ENCODE measurements around the gene ASAH2. TPM values are rescaled to one million over a fixed set of nuclear protein-coding genes. Genes with fewer than 3 reads are reported as not detected.
"Not testable (repeated sequence)": the region's sequence is repeated elsewhere in the genome, so short reads cannot be mapped to it uniquely, and the experiment has no call there.

ASAH2 gene
- total and polyA plus RNA-seq, 7 donors = under 0.01 to 4.9 (median 0.41) TPM; not detected in 1

DNA sequence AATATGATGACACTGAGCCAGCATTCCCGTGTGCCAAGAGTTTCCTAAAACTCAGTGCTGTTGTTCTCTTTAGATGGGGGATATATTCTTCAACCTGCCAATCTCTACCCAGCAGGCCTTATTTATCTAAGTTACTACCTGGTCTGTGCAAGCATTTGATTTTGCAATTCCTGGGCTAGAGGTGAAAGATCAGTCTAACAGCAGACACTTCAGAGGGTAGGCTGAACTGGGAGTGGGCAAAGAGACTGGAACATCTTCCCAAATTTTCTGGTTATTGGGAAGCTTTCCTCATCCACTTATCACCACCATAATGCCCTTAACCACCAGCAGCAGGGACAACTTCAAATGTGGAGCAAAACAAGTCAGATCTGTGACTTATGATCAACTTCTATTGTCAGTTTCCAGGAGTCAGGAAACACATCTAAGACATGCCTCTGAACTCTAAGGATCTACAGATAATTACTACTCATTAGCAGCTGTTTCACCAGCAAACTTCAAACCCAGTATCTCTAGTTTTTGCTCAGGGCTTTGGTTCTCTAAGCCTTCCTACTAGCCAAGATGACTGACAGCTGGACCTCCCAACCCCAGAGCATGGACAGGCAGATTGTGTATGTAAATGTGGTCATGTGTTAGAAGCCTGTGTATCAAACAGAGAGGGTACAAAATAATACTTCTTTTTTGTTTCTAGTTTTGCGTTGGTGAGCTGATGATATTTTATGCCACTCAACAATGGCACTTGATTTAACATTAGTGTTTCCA is 1.0 kb downstream of the ASAH2 start:
- no peak for TF ChIP-seq POLR2AphosphoS5 (IDR thresholded peaks at IDR 0.05)
- no peak for TF ChIP-seq EP300 (IDR thresholded peaks at IDR 0.05)
- TF ChIP-seq, protein P1, sequence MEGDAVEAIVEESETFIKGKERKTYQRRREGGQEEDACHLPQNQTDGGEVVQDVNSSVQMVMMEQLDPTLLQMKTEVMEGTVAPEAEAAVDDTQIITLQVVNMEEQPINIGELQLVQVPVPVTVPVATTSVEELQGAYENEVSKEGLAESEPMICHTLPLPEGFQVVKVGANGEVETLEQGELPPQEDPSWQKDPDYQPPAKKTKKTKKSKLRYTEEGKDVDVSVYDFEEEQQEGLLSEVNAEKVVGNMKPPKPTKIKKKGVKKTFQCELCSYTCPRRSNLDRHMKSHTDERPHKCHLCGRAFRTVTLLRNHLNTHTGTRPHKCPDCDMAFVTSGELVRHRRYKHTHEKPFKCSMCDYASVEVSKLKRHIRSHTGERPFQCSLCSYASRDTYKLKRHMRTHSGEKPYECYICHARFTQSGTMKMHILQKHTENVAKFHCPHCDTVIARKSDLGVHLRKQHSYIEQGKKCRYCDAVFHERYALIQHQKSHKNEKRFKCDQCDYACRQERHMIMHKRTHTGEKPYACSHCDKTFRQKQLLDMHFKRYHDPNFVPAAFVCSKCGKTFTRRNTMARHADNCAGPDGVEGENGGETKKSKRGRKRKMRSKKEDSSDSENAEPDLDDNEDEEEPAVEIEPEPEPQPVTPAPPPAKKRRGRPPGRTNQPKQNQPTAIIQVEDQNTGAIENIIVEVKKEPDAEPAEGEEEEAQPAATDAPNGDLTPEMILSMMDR (IDR thresholded peaks at IDR 0.05) = no peak
- no peak for TF ChIP-seq POLR2A (IDR thresholded peaks at IDR 0.05)
- no peaks in the 10 kb centered on the region for H3K9me3 ChIP-seq
- WGBS, 2 donors = 83 to 92% methylated on average over 2 of the region's 2 CpGs
- intact Hi-C loops (cut with DNase I) = no loop called here
- H3K4me1 ChIP-seq = no peaks in the 10 kb centered on the region
- H3K27ac ChIP-seq = no peak overlapping the region
- H3K36me3 ChIP-seq = no peaks in the 10 kb centered on the region
- H3K4me3 ChIP-seq = no peak overlapping the region
- no peaks in the 10 kb centered on the region for H3K27me3 ChIP-seq
- no peak for DNase-seq

DNA sequence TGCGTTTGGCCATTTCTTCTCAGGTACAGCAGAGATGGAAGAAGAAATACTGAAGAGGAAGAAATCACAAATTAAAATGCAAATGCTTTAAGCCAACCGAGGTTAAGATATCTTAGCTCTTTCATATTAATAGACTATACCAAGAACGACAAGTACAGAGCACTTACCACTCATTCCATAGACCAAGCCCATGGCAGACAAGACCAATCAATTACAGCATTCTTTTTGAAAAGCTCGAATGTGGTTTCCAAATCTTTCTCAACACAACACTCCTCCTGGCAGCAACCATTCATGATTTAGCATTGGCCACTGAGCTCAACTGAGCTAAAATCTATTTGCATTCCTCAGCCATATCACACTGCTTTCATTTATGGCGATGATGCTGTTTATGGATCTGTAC is 2.7 kb downstream of the ASAH2 start:
- Histone ChIP-seq H3K4me1 (no peaks in the 10 kb centered on the region), H3K27ac (no peak overlapping the region), H3K9me3 (no peaks in the 10 kb centered on the region), H3K4me3 (no peak overlapping the region), H3K27me3 (no peaks in the 10 kb centered on the region), H3K36me3 (no peaks in the 10 kb centered on the region)
- DNase-seq = no peak
- WGBS, 2 donors = 88 to 92% methylated on average over 5 of the region's 5 CpGs
- TF ChIP-seq POLR2AphosphoS5 (IDR thresholded peaks at IDR 0.05) = no peak
- TF ChIP-seq, protein P1 (IDR thresholded peaks at IDR 0.05) = no peak
- no peak for TF ChIP-seq EP300 (IDR thresholded peaks at IDR 0.05)
- TF ChIP-seq POLR2A (IDR thresholded peaks at IDR 0.05) = no peak
- intact Hi-C loops (cut with DNase I) = no loop called here

DNA sequence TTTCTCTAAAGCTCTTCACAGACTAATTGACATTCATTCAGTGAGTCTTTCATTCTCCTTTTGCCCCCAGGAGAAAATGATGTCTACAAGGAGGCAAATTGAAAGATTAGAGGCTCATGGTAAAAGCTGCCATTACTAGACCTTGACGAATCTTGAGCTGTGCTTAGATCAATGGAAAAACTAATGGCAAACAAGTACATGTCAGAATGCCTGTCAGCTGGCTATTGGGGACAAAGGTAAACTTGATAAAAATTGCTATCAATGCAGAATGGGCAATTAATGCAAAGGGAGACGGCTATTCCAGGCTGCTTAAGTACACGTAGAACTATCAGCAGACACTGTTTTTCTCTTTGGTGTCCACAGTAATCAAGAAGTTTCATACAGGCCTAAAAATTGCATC is 3.3 kb downstream of the ASAH2 start:
- intact Hi-C loops (cut with DNase I) = no loop called here
- no peak overlapping the region for H3K4me3 ChIP-seq
- no peak overlapping the region for H3K27ac ChIP-seq
- no peaks in the 10 kb centered on the region for H3K27me3 ChIP-seq
- H3K4me1 ChIP-seq = no peaks in the 10 kb centered on the region
- DNase-seq = no peak
- TF ChIP-seq EP300 (IDR thresholded peaks at IDR 0.05) (no peak), POLR2A (IDR thresholded peaks at IDR 0.05) (no peak), POLR2AphosphoS5 (IDR thresholded peaks at IDR 0.05) (no peak)
- TF ChIP-seq, protein P1 (IDR thresholded peaks at IDR 0.05) = no peak
- H3K36me3 ChIP-seq = no peaks in the 10 kb centered on the region
- H3K9me3 ChIP-seq = no peaks in the 10 kb centered on the region
- WGBS, 2 donors = 31 to 44% methylated on average over 3 of the region's 3 CpGs

DNA sequence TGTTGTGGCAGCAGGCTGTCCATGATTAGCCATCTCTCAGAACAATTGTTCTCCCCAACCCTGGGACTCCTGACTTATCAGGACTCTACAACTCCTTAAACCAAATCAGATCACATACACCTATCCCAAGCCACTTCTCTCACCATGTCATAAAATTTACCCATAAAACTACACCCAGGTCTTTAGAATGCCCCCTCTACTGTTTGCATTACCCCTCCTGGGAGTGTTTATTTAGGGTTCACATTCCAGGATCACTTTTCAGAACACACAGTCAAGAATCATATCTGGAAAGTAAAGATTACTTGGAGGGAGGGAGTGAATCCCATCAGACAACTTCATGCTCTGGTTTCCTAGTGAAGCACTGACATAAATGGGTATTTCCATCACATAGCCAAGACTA is 7.1 kb downstream of the ASAH2 start:
- Histone ChIP-seq H3K9me3 (no peaks in the 10 kb centered on the region), H3K27ac (no peak overlapping the region), H3K36me3 (no peaks in the 10 kb centered on the region), H3K4me1 (no peaks in the 10 kb centered on the region), H3K27me3 (no peaks in the 10 kb centered on the region), H3K4me3 (no peak overlapping the region)
- intact Hi-C loops (cut with DNase I) = no loop called here
- TF ChIP-seq, protein P1 (IDR thresholded peaks at IDR 0.05) = no peak
- TF ChIP-seq EP300 (IDR thresholded peaks at IDR 0.05) (no peak), POLR2AphosphoS5 (IDR thresholded peaks at IDR 0.05) (no peak), POLR2A (IDR thresholded peaks at IDR 0.05) (no peak)
- no peak for DNase-seq

DNA sequence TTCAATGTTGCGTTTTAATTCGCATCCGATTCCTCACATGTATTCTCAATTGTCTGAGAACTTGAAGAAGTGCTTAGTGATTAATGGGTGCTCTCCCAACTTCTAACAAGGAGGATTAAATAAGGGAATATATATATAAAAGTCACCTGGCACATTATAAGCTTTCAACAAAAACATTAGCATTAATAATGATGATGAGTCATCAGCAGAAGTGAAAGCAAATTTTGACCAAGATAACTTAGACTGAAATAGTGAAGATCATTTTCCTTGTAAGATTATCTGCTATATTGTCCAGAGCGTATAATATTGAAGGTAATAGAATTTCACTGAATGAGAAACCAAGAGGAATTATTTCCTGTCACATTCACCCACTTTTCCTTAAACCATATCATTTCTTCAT is 8.5 kb downstream of the ASAH2 start:
- intact Hi-C loops (cut with DNase I) = no loop called here
- Histone ChIP-seq H3K36me3 (no peaks in the 10 kb centered on the region), H3K27ac (no peak overlapping the region), H3K4me1 (no peaks in the 10 kb centered on the region), H3K27me3 (no peaks in the 10 kb centered on the region), H3K9me3 (no peaks in the 10 kb centered on the region), H3K4me3 (no peak overlapping the region)
- TF ChIP-seq EP300 (IDR thresholded peaks at IDR 0.05) (no peak), POLR2AphosphoS5 (IDR thresholded peaks at IDR 0.05) (no peak), POLR2A (IDR thresholded peaks at IDR 0.05) (no peak)
- TF ChIP-seq, protein P1 (IDR thresholded peaks at IDR 0.05) = no peak
- DNase-seq = no peak
- WGBS, 2 donors = 96 to 97% methylated on average over 4 of the region's 4 CpGs

DNA sequence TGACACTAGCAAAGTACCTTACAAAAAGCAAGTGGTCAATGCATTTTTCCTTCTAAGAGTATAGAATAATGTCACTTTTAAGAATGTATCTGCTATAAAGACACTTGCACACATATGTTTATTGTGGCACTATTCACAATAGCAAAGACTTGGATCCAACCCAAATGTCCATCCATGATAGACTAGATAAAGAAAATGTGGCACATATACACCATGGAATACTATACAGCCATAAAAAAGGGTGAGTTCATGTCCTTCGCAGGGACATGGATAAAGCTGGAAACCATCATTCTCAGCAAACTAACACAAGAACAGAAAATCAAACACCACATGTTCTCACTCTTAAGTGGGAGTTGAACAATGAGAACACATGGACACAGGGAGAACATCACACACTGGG is 9.8 kb downstream of the ASAH2 start:
- H3K4me1 ChIP-seq; H3K27me3 ChIP-seq; intact Hi-C loops (cut with DNase I); H3K27ac ChIP-seq; H3K36me3 ChIP-seq; H3K4me3 ChIP-seq; DNase-seq; H3K9me3 ChIP-seq: not testable (repeated sequence)
- 94 to 97% methylated on average over 1 of the region's 1 CpG for WGBS, 2 donors
